B cell (primary cell): ENCODE results near the gene CNTNAP4. TPM values are rescaled to one million over a fixed set of nuclear protein-coding genes. Genes with fewer than 3 reads are reported as not detected.

Source experiments
- ATAC-seq: fragments of 200-7000 bp; cut with Tn5 transposase; one replicate; pipeline ENCODE4 v1.10.0; 2021; ENCODE audit warnings: low read depth, mild to moderate bottlenecking, moderate number of reproducible peaks, moderate library complexity
- CTCF ChIA-PET: fragments of 350-600 bp; sonication (Branson Sonifier 250); formaldehyde crosslinking; loops from one replicate; lab custom pipeline; 2021; ENCODE audit warnings: antibody characterized with exemption, inconsistent platforms; lab: Charles Lee
- POLR2A ChIA-PET: fragments of 350-600 bp; sonication (Branson Sonifier 250); formaldehyde crosslinking; loops from one replicate; lab custom pipeline; 2021; ENCODE audit warnings: antibody characterized with exemption; lab: Charles Lee
- DNase-seq: peaks from one replicate; pipeline ENCODE4 v3.0.0; 2013
- H2AFZ ChIP-seq: 2 replicates; pipeline ENCODE4 v1.6.1; 2012; ENCODE audit warnings: mild to moderate bottlenecking, low read depth, low read length; ENCODE audit not compliant: insufficient read depth, poor library complexity, severe bottlenecking
- H3K27ac ChIP-seq, 2 donors: 1 replicate in 1 of 2; 2 replicates in 1 of 2; pipeline ENCODE4 v1.5.1; 2012 to 2013; ENCODE audit warnings: low read length in 2 of 2, mild to moderate bottlenecking in 2 of 2, moderate library complexity in 1 of 2
- H3K27me3 ChIP-seq, 4 experiments: fragments of 200-600 bp in 1 of 4; sonication (generic) in 1 of 4; replicated peaks in 1 of 4; 1 replicate in 2 of 4; 2 replicates in 2 of 4; pipeline versions ENCODE4 v1.6.1 to v1.7.0; 2013 to 2016; ENCODE audit warnings: low read length in 3 of 4, mild to moderate bottlenecking in 2 of 4, mixed read lengths in 1 of 4, moderate library complexity in 1 of 4; ENCODE audit not compliant: insufficient read depth in 4 of 4, control insufficient read depth in 3 of 4; ENCODE audit errors: control extremely low read depth in 1 of 4
- H3K36me3 ChIP-seq, 2 experiments: replicated peaks in 1 of 2; 1 replicate in 1 of 2; 2 replicates in 1 of 2; pipeline versions ENCODE4 v1.6.1 to v1.7.1; 2013; ENCODE audit warnings: low read length in 1 of 2; ENCODE audit not compliant: insufficient read depth in 2 of 2, control insufficient read depth in 1 of 2; ENCODE audit errors: control extremely low read depth in 1 of 2, extremely low read depth in 1 of 2
- H3K4me1 ChIP-seq, 2 donors: fragments of 200-600 bp in 1 of 2; sonication (generic) in 1 of 2; 1 replicate in 1 of 2; 2 replicates in 1 of 2; pipeline versions ENCODE4 v1.5.1 to v1.6.1; 2013 to 2017; ENCODE audit warnings: low read length in 2 of 2; ENCODE audit not compliant: control insufficient read depth in 2 of 2, insufficient read depth in 2 of 2
- H3K4me2 ChIP-seq: replicated peaks from 2 replicates; pipeline ENCODE3; 2012; ENCODE audit warnings: mild to moderate bottlenecking, low read depth, low read length; ENCODE audit not compliant: poor library complexity, severe bottlenecking
- H3K4me3 ChIP-seq, 5 experiments: fragments of 200-600 bp in 1 of 5; sonication (generic) in 1 of 5; 1 replicate in 3 of 5; 2 replicates in 2 of 5; pipeline versions ENCODE4 v1.5.1 to v1.7.0; 2011 to 2016; ENCODE audit warnings: low read length in 4 of 5, mild to moderate bottlenecking in 4 of 5, low read depth in 2 of 5, control low read depth in 1 of 5, moderate library complexity in 1 of 5; ENCODE audit not compliant: insufficient read depth in 1 of 5; ENCODE audit errors: control extremely low read depth in 1 of 5, extremely low read depth in 1 of 5
- H3K79me2 ChIP-seq: fragments of 200-600 bp; sonication (generic); one replicate; pipeline ENCODE4 v1.6.0; 2016; ENCODE audit warnings: low read length; ENCODE audit not compliant: control insufficient read depth, insufficient read depth
- H3K9ac ChIP-seq: fragments of 200-600 bp; sonication (generic); 2 replicates; pipeline ENCODE4 v1.6.1; 2017; ENCODE audit warnings: mild to moderate bottlenecking, low read length, moderate library complexity
- H3K9me3 ChIP-seq, 3 donors: one replicate each; pipeline versions ENCODE4 v1.6.1 to v1.7.1; 2013; ENCODE audit warnings: low read length in 2 of 3; ENCODE audit not compliant: control insufficient read depth in 2 of 3, insufficient read depth in 1 of 3; ENCODE audit errors: control extremely low read depth in 1 of 3
- H4K20me1 ChIP-seq: 2 replicates; pipeline ENCODE4 v1.6.0; 2012; ENCODE audit warnings: mild to moderate bottlenecking, low read length; ENCODE audit not compliant: insufficient read depth, control insufficient read depth, poor library complexity, severe bottlenecking
- H3K27ac Mint-ChIP-seq: one replicate; pipeline ENCODE4 v1.8.0; 2021; ENCODE audit warnings: mixed read lengths
- H3K27me3 Mint-ChIP-seq: one replicate; pipeline ENCODE4 v1.8.0; 2021; ENCODE audit warnings: mixed read lengths
- H3K4me1 Mint-ChIP-seq: one replicate; pipeline ENCODE4 v1.8.0; 2021; ENCODE audit warnings: mixed read lengths
- H3K4me3 Mint-ChIP-seq: one replicate; pipeline ENCODE4 v1.8.0; 2021; ENCODE audit warnings: mixed read lengths
- H3K9me3 Mint-ChIP-seq: one replicate; pipeline ENCODE4 v1.8.0; 2022; ENCODE audit warnings: mixed read lengths; ENCODE audit not compliant: insufficient read depth
- CTCF ChIP-seq: fragments of 200-600 bp; IDR thresholded peaks from one replicate; pipeline ENCODE4 v1.8.0; 2022; ENCODE audit warnings: antibody characterized with exemption, mild to moderate bottlenecking
- EZH2 ChIP-seq: IDR thresholded peaks from 2 replicates; pipeline ENCODE4 v1.6.1; 2012; ENCODE audit warnings: borderline replicate concordance, low read depth, mild to moderate bottlenecking, moderate library complexity, low read length; ENCODE audit not compliant: insufficient read depth, poor library complexity, severe bottlenecking
- WGBS: methylation state at CpG from one replicate; pipeline ENCODE4 v1.1.5; 2013; ENCODE audit warnings: missing lambda C conversion rate; ENCODE audit not compliant: insufficient coverage; 5-methylcytosine and 5-hydroxymethylcytosine counted together
- intact Hi-C: fragments of 100-400 bp; cut with micrococcal nuclease; formaldehyde crosslinking; loops from one replicate; pipeline ENCODE4 v1.10.0; 2022
- polyA plus RNA-seq: library from polyadenylated mRNA; depleted of rRNA; stranded (reverse); fragments of >200 nt; gene quantifications from 2 replicates; pipeline ENCODE4 v1.2.3, GENCODE V29; 2012
- total RNA-seq, 2 donors: library from RNA; stranded (reverse); fragments of 120-200 nt in 1 of 2; gene quantifications; 1 replicate in 1 of 2; 2 replicates in 1 of 2; pipeline versions ENCODE4 v1.2.3 to v1.2.4, GENCODE V29; 2013 to 2022

CNTNAP4 gene
- total and polyA plus RNA-seq, 2 donors (not counting 1 experiment from before 2014, with no cell fraction given), result 0.06 TPM; not detected in 1

- Histone ChIP-seq H3K4me3 (no peak overlapping the region), H3K27me3 (no peaks in the 10 kb centered on the region), H3K36me3 (no peaks in the 10 kb centered on the region), H3K4me1 (no peaks in the 10 kb centered on the region), H3K9me3 (no peaks in the 10 kb centered on the region), H3K9ac (no peak overlapping the region), H2AFZ (no peak overlapping the region), H3K27ac (no peak overlapping the region), H3K79me2 (no peaks in the 10 kb centered on the region), H4K20me1 (no peaks in the 10 kb centered on the region), H3K4me2 (no peak overlapping the region)
- H3K27me3 Mint-ChIP-seq, result no peaks in the 10 kb centered on the region
- no peak overlapping the region for H3K4me3 Mint-ChIP-seq
- no peaks in the 10 kb centered on the region for H3K9me3 Mint-ChIP-seq
- 85% methylated on average over 3 of the region's 6 CpGs for WGBS
- POLR2A ChIA-PET, result no interaction called here
- H3K27ac Mint-ChIP-seq, result no peak overlapping the region
- no peak for TF ChIP-seq EZH2
- no peak for TF ChIP-seq CTCF
- ATAC-seq, result no peak
- CTCF ChIA-PET, result no interaction called here
- intact Hi-C loops, result no loop called here
- no peaks in the 10 kb centered on the region for H3K4me1 Mint-ChIP-seq
- DNase-seq, result no peak
Observed at GRCh38 chr16:76389126-76389525, 111.9 kb downstream of the CNTNAP4 start.

GRCh38 chr16:76390476-76390875 is 113.3 kb downstream of the CNTNAP4 start:
- ATAC-seq, result no peak
- no peak overlapping the region for H3K27ac Mint-ChIP-seq
- Histone ChIP-seq H3K4me2 (no peak overlapping the region), H3K27ac (no peak overlapping the region), H3K4me1 (no peaks in the 10 kb centered on the region), H3K27me3 (no peaks in the 10 kb centered on the region), H3K36me3 (no peaks in the 10 kb centered on the region), H3K79me2 (no peaks in the 10 kb centered on the region), H3K4me3 (no peak overlapping the region), H3K9ac (no peak overlapping the region), H4K20me1 (no peaks in the 10 kb centered on the region), H2AFZ (no peak overlapping the region), H3K9me3 (no peaks in the 10 kb centered on the region)
- no peaks in the 10 kb centered on the region for H3K27me3 Mint-ChIP-seq
- H3K4me1 Mint-ChIP-seq, result no peaks in the 10 kb centered on the region
- TF ChIP-seq EZH2 (no peak), CTCF (no peak)
- intact Hi-C loops, result no loop called here
- CTCF ChIA-PET, result no interaction called here
- no peak for DNase-seq
- POLR2A ChIA-PET, result no interaction called here
- no peaks in the 10 kb centered on the region for H3K9me3 Mint-ChIP-seq
- WGBS, result 88% methylated on average over 1 of the region's 1 CpG
- H3K4me3 Mint-ChIP-seq, result no peak overlapping the region
